Endothelial cell of umbilical vein (primary cell): Measurements from ENCODE around the gene FAM163A.

Experiments
- CTCF ChIP-seq, 2 donors: IDR thresholded peaks; 1 replicate in 1 of 2; 2 replicates in 1 of 2; pipeline ENCODE4 v1.5.1; 2011; ENCODE audit warnings: low read length in 2 of 2, mild to moderate bottlenecking in 2 of 2, moderate library complexity in 2 of 2, control low read depth in 1 of 2, inconsistent platforms in 1 of 2, low read depth in 1 of 2; ENCODE audit not compliant: insufficient read depth in 1 of 2; ENCODE audit errors: extremely low read depth in 1 of 2
- EZH2 ChIP-seq: IDR thresholded peaks from 2 replicates; pipeline ENCODE4 v1.6.1; 2012; ENCODE audit warnings: borderline replicate concordance, low read depth, mild to moderate bottlenecking, moderate library complexity, low read length, inconsistent platforms; ENCODE audit not compliant: severe bottlenecking
- GATA2 ChIP-seq: IDR thresholded peaks from 2 replicates; pipeline ENCODE4 v1.7.0; 2011; ENCODE audit warnings: low read depth, mild to moderate bottlenecking, moderate library complexity, mixed read lengths, low read length; ENCODE audit not compliant: insufficient read length, insufficient read depth
- MAX ChIP-seq: IDR thresholded peaks from 2 replicates; pipeline ENCODE4 v1.6.1; 2011; ENCODE audit not compliant: insufficient read depth, insufficient read length
- MYC ChIP-seq: IDR thresholded peaks from one replicate; pipeline ENCODE4 v1.6.1; 2011; ENCODE audit warnings: mild to moderate bottlenecking, low read depth, low read length
- POLR2A ChIP-seq: IDR thresholded peaks from 2 replicates; pipeline ENCODE4 v1.6.1; 2012; ENCODE audit warnings: low read depth, mild to moderate bottlenecking, control low read depth, low read length
- POLR2AphosphoS5 ChIP-seq: IDR thresholded peaks from 2 replicates; pipeline ENCODE4 v1.6.1; 2012; ENCODE audit warnings: low read depth, mild to moderate bottlenecking, control low read depth, low read length, moderate library complexity; ENCODE audit not compliant: insufficient read depth

- TF ChIP-seq POLR2A (no peak), CTCF (IDR thresholded peaks at IDR 0.05; ENCODE audit: extremely low read depth in 1 of 2, insufficient read depth in 1 of 2, low read depth in 1 of 2, low read length in 2 of 2) (no peak), GATA2 (no peak), POLR2AphosphoS5 (no peak), MYC (no peak), MAX (no peak), EZH2 (no peak)
Observed at GRCh38 chr1:179774000-179774399, 30.9 kb downstream of the FAM163A start.
